ENCODE data around the gene D2HGDH. TPM values are rescaled to one million over a fixed set of nuclear protein-coding genes. Genes with fewer than 3 reads are reported as not detected.

D2HGDH gene
- total RNA-seq, 1 donor from 2014 or later, result 10.0 TPM

GRCh38 chr2:241728627-241729026 lies 5.8 kb upstream of the D2HGDH start:
- no peak overlapping the region for H3K4me2 ChIP-seq (ENCODE audit: low read length)

DNA sequence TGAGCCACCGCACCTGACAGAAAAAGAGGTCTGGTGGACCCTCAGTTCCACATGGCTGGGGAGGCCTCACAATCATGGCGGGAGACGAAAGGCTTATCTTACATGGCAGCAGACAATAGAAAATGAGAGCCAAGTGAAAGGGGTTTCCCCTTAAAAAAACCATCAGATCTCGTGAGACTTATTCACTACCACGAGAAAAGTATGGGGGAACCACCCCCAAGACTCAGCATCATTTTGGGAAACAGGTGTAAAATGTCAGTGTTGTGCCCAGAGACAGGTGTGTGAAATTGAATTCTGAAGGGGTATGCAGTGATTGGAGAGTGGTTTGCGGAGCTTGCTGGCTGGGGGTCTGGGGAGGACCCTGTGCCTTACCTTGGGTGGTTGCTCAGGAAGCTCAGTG lies 4.6 kb upstream of the D2HGDH start:
- Histone ChIP-seq H3K27ac (ENCODE audit: low read depth, low read length) (no peak overlapping the region), H3K9me3 (ENCODE audit: insufficient read depth, low read depth, low read length) (no peaks in the 10 kb centered on the region), H4K20me1 (ENCODE audit: insufficient read depth, low read length) (no peaks in the 10 kb centered on the region), H3K36me3 (ENCODE audit: insufficient read depth, low read length) (peaks cover 2% of the 10 kb centered on the region), H3K4me2 (ENCODE audit: low read length) (no peak overlapping the region), H3K9ac (ENCODE audit: low read length) (no peak overlapping the region), H2AFZ (ENCODE audit: low read depth, low read length) (no peak overlapping the region), H3K79me2 (ENCODE audit: insufficient read depth, low read length) (no peaks in the 10 kb centered on the region), H3K4me3 (ENCODE audit: insufficient read depth, low read depth, low read length) (no peak overlapping the region), H3K4me1 (ENCODE audit: insufficient read depth, low read length) (peaks cover 4% of the 10 kb centered on the region), H3K27me3 (ENCODE audit: insufficient read depth, low read length) (no peaks in the 10 kb centered on the region)
- DNase-seq (ENCODE audit: low read depth) (no peak), FAIRE-seq (no peak)
- no peaks in the 10 kb centered on the region for H3K36me3 Mint-ChIP-seq (ENCODE audit: low read depth, unreplicated experiment)
- no peaks in the 10 kb centered on the region for H3K9me3 Mint-ChIP-seq (ENCODE audit: unreplicated experiment)
- H3K4me3 Mint-ChIP-seq (ENCODE audit: unreplicated experiment), result no peak overlapping the region
- H3K27me3 Mint-ChIP-seq (ENCODE audit: low read depth, unreplicated experiment), result peaks cover 2% of the 10 kb centered on the region
- TF ChIP-seq EZH2 (IDR thresholded peaks at IDR 0.05; ENCODE audit: insufficient read depth, low read length), result no peak
- TF ChIP-seq, protein P1, sequence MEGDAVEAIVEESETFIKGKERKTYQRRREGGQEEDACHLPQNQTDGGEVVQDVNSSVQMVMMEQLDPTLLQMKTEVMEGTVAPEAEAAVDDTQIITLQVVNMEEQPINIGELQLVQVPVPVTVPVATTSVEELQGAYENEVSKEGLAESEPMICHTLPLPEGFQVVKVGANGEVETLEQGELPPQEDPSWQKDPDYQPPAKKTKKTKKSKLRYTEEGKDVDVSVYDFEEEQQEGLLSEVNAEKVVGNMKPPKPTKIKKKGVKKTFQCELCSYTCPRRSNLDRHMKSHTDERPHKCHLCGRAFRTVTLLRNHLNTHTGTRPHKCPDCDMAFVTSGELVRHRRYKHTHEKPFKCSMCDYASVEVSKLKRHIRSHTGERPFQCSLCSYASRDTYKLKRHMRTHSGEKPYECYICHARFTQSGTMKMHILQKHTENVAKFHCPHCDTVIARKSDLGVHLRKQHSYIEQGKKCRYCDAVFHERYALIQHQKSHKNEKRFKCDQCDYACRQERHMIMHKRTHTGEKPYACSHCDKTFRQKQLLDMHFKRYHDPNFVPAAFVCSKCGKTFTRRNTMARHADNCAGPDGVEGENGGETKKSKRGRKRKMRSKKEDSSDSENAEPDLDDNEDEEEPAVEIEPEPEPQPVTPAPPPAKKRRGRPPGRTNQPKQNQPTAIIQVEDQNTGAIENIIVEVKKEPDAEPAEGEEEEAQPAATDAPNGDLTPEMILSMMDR (IDR thresholded peaks at IDR 0.05; ENCODE audit: insufficient read depth, low read depth, low read length), result no peak
- no peaks in the 10 kb centered on the region for H3K4me1 Mint-ChIP-seq (ENCODE audit: low read depth, unreplicated experiment)
- no peak overlapping the region for H3K27ac Mint-ChIP-seq (ENCODE audit: unreplicated experiment)

More at GRCh38 chr2:241728627-241729026, 5.8 kb upstream of the D2HGDH start:
- H3K9me3 Mint-ChIP-seq (ENCODE audit: unreplicated experiment), result no peaks in the 10 kb centered on the region
- Histone ChIP-seq H3K9me3 (ENCODE audit: insufficient read depth, low read depth, low read length) (no peaks in the 10 kb centered on the region), H4K20me1 (ENCODE audit: insufficient read depth, low read length) (no peaks in the 10 kb centered on the region), H2AFZ (ENCODE audit: low read depth, low read length) (no peak overlapping the region), H3K36me3 (ENCODE audit: insufficient read depth, low read length) (peaks cover 2% of the 10 kb centered on the region), H3K79me2 (ENCODE audit: insufficient read depth, low read length) (no peaks in the 10 kb centered on the region), H3K27me3 (ENCODE audit: insufficient read depth, low read length) (no peaks in the 10 kb centered on the region), H3K27ac (ENCODE audit: low read depth, low read length) (no peak overlapping the region), H3K9ac (ENCODE audit: low read length) (no peak overlapping the region), H3K4me3 (ENCODE audit: insufficient read depth, low read depth, low read length) (no peak overlapping the region), H3K4me1 (ENCODE audit: insufficient read depth, low read length) (no peaks in the 10 kb centered on the region)
- peaks cover 2% of the 10 kb centered on the region for H3K27me3 Mint-ChIP-seq (ENCODE audit: low read depth, unreplicated experiment)
- no peaks in the 10 kb centered on the region for H3K4me1 Mint-ChIP-seq (ENCODE audit: low read depth, unreplicated experiment)
- H3K27ac Mint-ChIP-seq (ENCODE audit: unreplicated experiment), result no peak overlapping the region
- no peak for TF ChIP-seq EZH2 (IDR thresholded peaks at IDR 0.05; ENCODE audit: insufficient read depth, low read length)
- TF ChIP-seq, protein P1 (IDR thresholded peaks at IDR 0.05; ENCODE audit: insufficient read depth, low read depth, low read length), result no peak
- DNase-seq (ENCODE audit: low read depth) (no peak), FAIRE-seq (no peak)
- peaks cover 10% of the 10 kb centered on the region for H3K36me3 Mint-ChIP-seq (ENCODE audit: low read depth, unreplicated experiment)
- no peak overlapping the region for H3K4me3 Mint-ChIP-seq (ENCODE audit: unreplicated experiment)

DNA sequence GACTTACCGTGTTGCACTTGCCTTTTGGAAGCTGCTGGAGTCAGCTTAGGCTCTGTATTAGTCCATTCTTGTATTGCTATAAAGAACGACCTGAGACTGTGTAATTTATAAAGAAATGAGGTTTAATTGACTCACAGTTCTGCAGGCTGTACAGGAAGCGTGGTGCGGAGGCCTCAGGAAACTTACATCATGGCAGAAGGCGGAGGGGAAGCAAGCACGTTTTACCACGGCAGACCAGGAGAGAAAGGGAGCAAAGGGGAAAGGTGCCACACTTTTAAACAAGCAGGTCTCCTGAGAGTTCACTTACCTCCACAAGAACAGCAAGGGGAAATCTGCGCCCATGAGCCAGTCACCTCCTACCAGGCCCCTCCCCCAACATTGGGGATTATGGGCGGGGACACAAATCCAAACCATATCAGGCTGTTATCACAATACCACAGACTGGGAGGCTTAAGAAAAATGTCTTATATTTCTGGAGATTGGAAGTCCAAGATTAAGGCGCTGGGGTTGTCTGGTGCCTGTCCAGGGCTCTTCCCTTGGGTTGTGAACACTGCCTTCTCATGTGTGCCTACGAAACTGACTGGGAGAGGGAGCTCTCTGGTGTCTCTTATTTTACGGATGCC lies 3.6 kb upstream of the D2HGDH start:
- no peak overlapping the region for H3K4me3 Mint-ChIP-seq (ENCODE audit: unreplicated experiment)
- H3K27me3 ChIP-seq (ENCODE audit: insufficient read depth, low read length), result no peaks in the 10 kb centered on the region
- no peak overlapping the region for H3K4me3 ChIP-seq (ENCODE audit: insufficient read depth, low read depth, low read length)
- no peaks in the 10 kb centered on the region for H3K36me3 Mint-ChIP-seq (ENCODE audit: low read depth, unreplicated experiment)
- TF ChIP-seq EZH2 (IDR thresholded peaks at IDR 0.05; ENCODE audit: insufficient read depth, low read length), result no peak
- TF ChIP-seq, protein P1 (IDR thresholded peaks at IDR 0.05; ENCODE audit: insufficient read depth, low read depth, low read length), result no peak
- no peak for FAIRE-seq
- no peak overlapping the region for H2AFZ ChIP-seq (ENCODE audit: low read depth, low read length)
- peaks cover 2% of the 10 kb centered on the region for H3K36me3 ChIP-seq (ENCODE audit: insufficient read depth, low read length)
- no peak overlapping the region for H3K9ac ChIP-seq (ENCODE audit: low read length)
- H3K9me3 Mint-ChIP-seq (ENCODE audit: unreplicated experiment), result no peaks in the 10 kb centered on the region
- no peak overlapping the region for H3K27ac ChIP-seq (ENCODE audit: low read depth, low read length)
- DNase-seq (ENCODE audit: low read depth), result no peak
- H3K9me3 ChIP-seq (ENCODE audit: insufficient read depth, low read depth, low read length), result no peaks in the 10 kb centered on the region
- H3K79me2 ChIP-seq (ENCODE audit: insufficient read depth, low read length), result peaks cover 3% of the 10 kb centered on the region
- peaks cover 2% of the 10 kb centered on the region for H3K27me3 Mint-ChIP-seq (ENCODE audit: low read depth, unreplicated experiment)
- H3K4me1 Mint-ChIP-seq (ENCODE audit: low read depth, unreplicated experiment), result no peaks in the 10 kb centered on the region
- H3K4me2 ChIP-seq (ENCODE audit: low read length), result no peak overlapping the region
- no peak overlapping the region for H3K27ac Mint-ChIP-seq (ENCODE audit: unreplicated experiment)
- peaks cover 4% of the 10 kb centered on the region for H4K20me1 ChIP-seq (ENCODE audit: insufficient read depth, low read length)
- peaks cover 11% of the 10 kb centered on the region for H3K4me1 ChIP-seq (ENCODE audit: insufficient read depth, low read length)
